ENCODE measurements around the gene OR4P4. TPM values are rescaled to one million over a fixed set of nuclear protein-coding genes. Genes with fewer than 3 reads are reported as not detected.

The OR4P4 gene
- total RNA-seq, 2 experiments from 2014 or later = not detected

DNA sequence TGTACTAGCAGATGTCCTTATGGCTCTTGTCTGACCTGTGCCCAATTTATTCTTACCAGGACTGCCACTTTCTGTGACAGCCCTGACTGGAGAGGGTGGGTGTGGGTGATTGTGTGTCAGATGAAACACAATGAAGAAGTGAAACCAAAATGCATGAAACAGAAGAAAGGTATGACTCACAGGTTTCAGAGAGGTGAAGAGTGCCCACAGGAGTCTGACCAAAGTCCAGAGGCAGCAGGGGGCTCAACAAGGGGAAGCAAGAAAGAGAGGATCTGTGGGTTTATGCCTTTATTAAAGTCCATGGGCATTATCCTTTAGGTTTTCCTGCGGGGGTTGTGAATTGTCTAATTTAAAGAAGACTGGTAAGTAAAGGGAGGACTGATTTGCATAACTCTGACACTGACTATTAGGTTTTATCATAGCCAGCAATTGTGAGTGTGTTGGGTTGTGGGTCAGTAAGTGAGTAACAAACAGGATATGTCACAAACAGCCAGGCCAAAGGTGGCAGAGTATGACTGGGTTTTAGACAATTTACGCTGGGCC is 23.2 kb downstream of the OR4P4 start:
- no TSS peak for BruUV-seq (replicated peaks)
- H3K4me1 ChIP-seq (ENCODE audit: insufficient read depth, low read length, poor library complexity, severe bottlenecking) = no peaks in the 10 kb centered on the region
- H3K4me2 ChIP-seq (ENCODE audit: low read length) = no peak overlapping the region
- ChIA-PET POLR2A (no interaction called here), CTCF (ENCODE audit: unreplicated experiment) (no interaction called here)
- H3K36me3 ChIP-seq (ENCODE audit: insufficient read depth, low read length) = no peaks in the 10 kb centered on the region
- H3K27ac ChIP-seq (ENCODE audit: low read depth, low read length, poor library complexity, severe bottlenecking) = no peak overlapping the region
- no peaks in the 10 kb centered on the region for H3K79me2 ChIP-seq (ENCODE audit: insufficient read depth, low read depth, low read length)
- H3K9me2 ChIP-seq (ENCODE audit: insufficient read depth, low read length) = no peaks in the 10 kb centered on the region
- H3K9me3 ChIP-seq (ENCODE audit: low read length) = no peaks in the 10 kb centered on the region
- H3K4me3 ChIP-seq (ENCODE audit: low read depth, low read length, poor library complexity, severe bottlenecking) = no peak overlapping the region
- H2AFZ ChIP-seq (ENCODE audit: low read length) = no peak overlapping the region
- TF ChIP-seq CTCF (conservative IDR thresholded peaks at IDR 0.05; ENCODE audit: low read length) (no peak), EZH2phosphoT487 (IDR thresholded peaks at IDR 0.05; ENCODE audit: borderline replicate concordance, low read depth, low read length) (no peak)
- H4K20me1 ChIP-seq (ENCODE audit: insufficient read depth, low read length) = no peaks in the 10 kb centered on the region
- DNase-seq (ENCODE audit: low spot score) = no peak
- intact Hi-C loops (cut with micrococcal nuclease; ENCODE audit: unreplicated experiment) = no loop called here

GRCh38 chr11:55658608-55659007 is 23.7 kb downstream of the OR4P4 start:
- H2AFZ ChIP-seq (ENCODE audit: low read length) = no peak overlapping the region
- no peaks in the 10 kb centered on the region for H3K9me3 ChIP-seq (ENCODE audit: low read length)
- ChIA-PET POLR2A (no interaction called here), CTCF (ENCODE audit: unreplicated experiment) (no interaction called here)
- H3K4me2 ChIP-seq (ENCODE audit: low read length) = no peak overlapping the region
- no peaks in the 10 kb centered on the region for H3K79me2 ChIP-seq (ENCODE audit: insufficient read depth, low read depth, low read length)
- TF ChIP-seq EZH2phosphoT487 (IDR thresholded peaks at IDR 0.05; ENCODE audit: borderline replicate concordance, low read depth, low read length) (no peak), CTCF (conservative IDR thresholded peaks at IDR 0.05; ENCODE audit: low read length) (no peak)
- no TSS peak for BruUV-seq (replicated peaks)
- H3K27ac ChIP-seq (ENCODE audit: low read depth, low read length, poor library complexity, severe bottlenecking) = no peak overlapping the region
- H3K9me2 ChIP-seq (ENCODE audit: insufficient read depth, low read length) = no peaks in the 10 kb centered on the region
- H3K4me3 ChIP-seq (ENCODE audit: low read depth, low read length, poor library complexity, severe bottlenecking) = no peak overlapping the region
- no peaks in the 10 kb centered on the region for H3K36me3 ChIP-seq (ENCODE audit: insufficient read depth, low read length)
- no peaks in the 10 kb centered on the region for H3K4me1 ChIP-seq (ENCODE audit: insufficient read depth, low read length, poor library complexity, severe bottlenecking)
- no peak for DNase-seq (ENCODE audit: low spot score)
- no peaks in the 10 kb centered on the region for H4K20me1 ChIP-seq (ENCODE audit: insufficient read depth, low read length)
- intact Hi-C loops (cut with micrococcal nuclease; ENCODE audit: unreplicated experiment) = no loop called here

- no peak within 1 kb of the TSS for H3K4me2 ChIP-seq (ENCODE audit: low read length)
- H3K27ac ChIP-seq (ENCODE audit: low read depth, low read length, poor library complexity, severe bottlenecking) = no peak within 1 kb of the TSS
- no peak within 1 kb of the TSS for H2AFZ ChIP-seq (ENCODE audit: low read length)
- H3K9me2 ChIP-seq (ENCODE audit: insufficient read depth, low read length) = no peaks in the 10 kb centered on the region
- H3K79me2 ChIP-seq (ENCODE audit: insufficient read depth, low read depth, low read length) = no peaks in the 10 kb centered on the region
- ChIA-PET CTCF (ENCODE audit: unreplicated experiment) (no interaction called here), POLR2A (no interaction called here)
- no TSS peak for BruUV-seq (replicated peaks)
- no peak within 1 kb of the TSS for H3K4me3 ChIP-seq (ENCODE audit: low read depth, low read length, poor library complexity, severe bottlenecking)
- intact Hi-C loops (cut with micrococcal nuclease; ENCODE audit: unreplicated experiment) = no loop called here
- H3K4me1 ChIP-seq (ENCODE audit: insufficient read depth, low read length, poor library complexity, severe bottlenecking) = no peaks in the 10 kb centered on the region
- H3K36me3 ChIP-seq (ENCODE audit: insufficient read depth, low read length) = no peaks in the 10 kb centered on the region
- DNase-seq (ENCODE audit: low spot score) = no peak
- TF ChIP-seq EZH2phosphoT487 (IDR thresholded peaks at IDR 0.05; ENCODE audit: borderline replicate concordance, low read depth, low read length) (no peak), CTCF (conservative IDR thresholded peaks at IDR 0.05; ENCODE audit: low read length) (no peak)
- no peaks in the 10 kb centered on the region for H3K9me3 ChIP-seq (ENCODE audit: low read length)
- no peaks in the 10 kb centered on the region for H4K20me1 ChIP-seq (ENCODE audit: insufficient read depth, low read length)
Measured at GRCh38 chr11:55661901-55662300, 27.0 kb downstream of the OR4P4 start, which contains the start of gene OR4C6. Gene OR4C6 (plus strand): TSS chr11:55662201. CDS start chr11:55665167, 2,966 bp downstream.

Measured in OCI-LY7 (cell line).